ENCODE measurements around the gene ADCY3.

- TF ChIP-seq CTCF (IDR thresholded peaks at IDR 0.05; ENCODE audit: poor library complexity, severe bottlenecking) (no peak), EZH2 (IDR thresholded peaks at IDR 0.05; ENCODE audit: borderline replicate concordance, insufficient read depth, low read length, poor library complexity, severe bottlenecking) (no peak), SMC3 (conservative IDR thresholded peaks at IDR 0.05; ENCODE audit: poor library complexity) (no peak), TAF1 (IDR thresholded peaks at IDR 0.05; ENCODE audit: low read depth) (no peak)
These were observed 148.1 kb downstream of the ADCY3 start for GRCh38 chr2:24771764-24772586.

All from neural cell (in vitro differentiated cells).